ENCODE results near the gene ABCB8.

DNA sequence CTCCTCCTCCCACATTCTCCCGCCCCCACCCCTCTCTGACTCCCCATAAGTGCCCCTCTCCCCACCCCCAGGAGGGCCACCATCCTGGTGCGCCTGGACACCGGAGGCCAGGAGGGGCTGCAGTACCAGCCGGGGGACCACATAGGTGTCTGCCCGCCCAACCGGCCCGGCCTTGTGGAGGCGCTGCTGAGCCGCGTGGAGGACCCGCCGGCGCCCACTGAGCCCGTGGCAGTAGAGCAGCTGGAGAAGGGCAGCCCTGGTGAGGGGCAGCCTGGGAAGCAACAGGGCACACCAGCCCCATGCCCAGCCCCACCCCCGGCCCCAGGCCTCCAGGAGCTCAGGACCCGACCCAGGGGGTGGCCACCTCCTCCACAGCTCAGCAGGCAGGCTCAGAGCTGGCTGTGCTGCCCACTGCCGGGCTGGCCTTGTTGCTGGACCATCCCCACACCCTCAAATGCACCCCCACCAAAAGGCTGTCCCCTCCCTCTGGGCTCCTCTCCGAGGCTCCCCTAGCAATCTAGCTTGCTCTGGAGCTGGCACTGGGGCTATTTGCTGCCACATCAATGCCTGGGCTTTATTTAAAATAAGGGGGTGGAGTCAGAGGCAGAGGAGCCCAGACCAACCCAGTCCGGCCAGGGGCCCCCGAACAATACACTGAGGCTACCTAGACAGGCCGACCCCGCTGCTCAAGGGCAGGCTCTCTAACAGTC, 18.8 kb upstream of the ABCB8 start:
- TF ChIP-seq, protein P1, sequence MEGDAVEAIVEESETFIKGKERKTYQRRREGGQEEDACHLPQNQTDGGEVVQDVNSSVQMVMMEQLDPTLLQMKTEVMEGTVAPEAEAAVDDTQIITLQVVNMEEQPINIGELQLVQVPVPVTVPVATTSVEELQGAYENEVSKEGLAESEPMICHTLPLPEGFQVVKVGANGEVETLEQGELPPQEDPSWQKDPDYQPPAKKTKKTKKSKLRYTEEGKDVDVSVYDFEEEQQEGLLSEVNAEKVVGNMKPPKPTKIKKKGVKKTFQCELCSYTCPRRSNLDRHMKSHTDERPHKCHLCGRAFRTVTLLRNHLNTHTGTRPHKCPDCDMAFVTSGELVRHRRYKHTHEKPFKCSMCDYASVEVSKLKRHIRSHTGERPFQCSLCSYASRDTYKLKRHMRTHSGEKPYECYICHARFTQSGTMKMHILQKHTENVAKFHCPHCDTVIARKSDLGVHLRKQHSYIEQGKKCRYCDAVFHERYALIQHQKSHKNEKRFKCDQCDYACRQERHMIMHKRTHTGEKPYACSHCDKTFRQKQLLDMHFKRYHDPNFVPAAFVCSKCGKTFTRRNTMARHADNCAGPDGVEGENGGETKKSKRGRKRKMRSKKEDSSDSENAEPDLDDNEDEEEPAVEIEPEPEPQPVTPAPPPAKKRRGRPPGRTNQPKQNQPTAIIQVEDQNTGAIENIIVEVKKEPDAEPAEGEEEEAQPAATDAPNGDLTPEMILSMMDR (conservative IDR thresholded peaks at IDR 0.05): no peak
- TF ChIP-seq ZFX (IDR thresholded peaks at IDR 0.05): no peak

Data from C4-2B (cell line).